HEK293 (cell line): ENCODE measurements around the gene WAC.

Experiments
- FEZF1 ChIP-seq: fragments of 450-650 bp; formaldehyde crosslinking; IDR thresholded peaks from 2 replicates; pipeline ENCODE4 v1.5.1; 2016; ENCODE audit warnings: missing biosample characterization, missing genetic modification characterization
- GLI4 ChIP-seq: fragments of 450-650 bp; formaldehyde crosslinking; IDR thresholded peaks from 2 replicates; pipeline ENCODE4 v1.5.1; 2016; ENCODE audit warnings: missing biosample characterization, missing genetic modification characterization
- HOXA7 ChIP-seq: sonication (generic); formaldehyde crosslinking; IDR thresholded peaks from 2 replicates; pipeline ENCODE4 v1.8.1; 2022; ENCODE audit warnings: missing genetic modification reagents, borderline replicate concordance
- KLF9 ChIP-seq: fragments of 450-650 bp; formaldehyde crosslinking; IDR thresholded peaks from 2 replicates; pipeline ENCODE4 v1.5.1; 2016; ENCODE audit warnings: missing biosample characterization, missing genetic modification characterization, low read depth
- YY1 ChIP-seq: fragments of 450-650 bp; formaldehyde crosslinking; IDR thresholded peaks from 2 replicates; pipeline ENCODE4 v1.5.1; 2018; ENCODE audit warnings: missing biosample characterization, missing genetic modification characterization
- ZBTB17 ChIP-seq: fragments of 450-650 bp; formaldehyde crosslinking; IDR thresholded peaks from 2 replicates; pipeline ENCODE4 v1.5.1; 2016; ENCODE audit warnings: missing biosample characterization, missing genetic modification characterization
- ZBTB21 ChIP-seq: fragments of 450-650 bp; formaldehyde crosslinking; IDR thresholded peaks from 2 replicates; pipeline ENCODE4 v1.5.1; 2017; ENCODE audit warnings: missing biosample characterization, missing genetic modification characterization
- ZFP69B ChIP-seq: fragments of 450-650 bp; formaldehyde crosslinking; IDR thresholded peaks from 2 replicates; pipeline ENCODE4 v1.5.1; 2016; ENCODE audit warnings: missing biosample characterization, missing genetic modification characterization
- ZNF10 ChIP-seq: fragments of 450-650 bp; formaldehyde crosslinking; IDR thresholded peaks from 2 replicates; pipeline ENCODE4 v1.5.1; 2017; ENCODE audit warnings: missing biosample characterization, missing genetic modification characterization
- ZNF132 ChIP-seq: fragments of 450-650 bp; formaldehyde crosslinking; IDR thresholded peaks from 2 replicates; pipeline ENCODE4 v1.5.1; 2017; ENCODE audit warnings: missing biosample characterization, missing genetic modification characterization, borderline replicate concordance
- ZNF133 ChIP-seq: fragments of 450-650 bp; formaldehyde crosslinking; IDR thresholded peaks from 2 replicates; pipeline ENCODE4 v1.5.1; 2016; ENCODE audit warnings: missing biosample characterization, missing genetic modification characterization
- ZNF202 ChIP-seq: fragments of 450-650 bp; formaldehyde crosslinking; IDR thresholded peaks from 2 replicates; pipeline ENCODE4 v1.5.1; 2016; ENCODE audit warnings: missing biosample characterization, missing genetic modification characterization, borderline replicate concordance
- ZNF221 ChIP-seq: fragments of 450-650 bp; formaldehyde crosslinking; IDR thresholded peaks from 2 replicates; pipeline ENCODE4 v1.5.1; 2017; ENCODE audit warnings: missing biosample characterization, missing genetic modification characterization, borderline replicate concordance
- ZNF24 ChIP-seq: fragments of 450-650 bp; formaldehyde crosslinking; IDR thresholded peaks from 2 replicates; pipeline ENCODE4 v1.5.1; 2016; ENCODE audit warnings: missing biosample characterization, missing genetic modification characterization
- ZNF37A ChIP-seq: fragments of 450-650 bp; IDR thresholded peaks from 2 replicates; pipeline ENCODE4 v1.5.1; 2018; ENCODE audit warnings: missing biosample characterization, missing genetic modification characterization
- ZNF404 ChIP-seq: fragments of 450-650 bp; formaldehyde crosslinking; IDR thresholded peaks from 2 replicates; pipeline ENCODE4 v1.5.1; 2017; ENCODE audit warnings: missing biosample characterization, missing genetic modification characterization
- ZNF416 ChIP-seq: fragments of 450-650 bp; formaldehyde crosslinking; IDR thresholded peaks from 2 replicates; pipeline ENCODE4 v1.5.1; 2016; ENCODE audit warnings: missing biosample characterization, missing genetic modification characterization
- ZNF555 ChIP-seq: fragments of 450-650 bp; formaldehyde crosslinking; conservative IDR thresholded peaks from 2 replicates; pipeline ENCODE4 v1.5.1; 2017; ENCODE audit warnings: missing biosample characterization, mild to moderate bottlenecking, missing genetic modification characterization, inconsistent platforms
- ZNF621 ChIP-seq: fragments of 450-650 bp; formaldehyde crosslinking; IDR thresholded peaks from 2 replicates; pipeline ENCODE4 v1.5.1; 2017; ENCODE audit warnings: missing biosample characterization, missing genetic modification characterization
- ZNF623 ChIP-seq: fragments of 450-650 bp; formaldehyde crosslinking; IDR thresholded peaks from 2 replicates; pipeline ENCODE4 v1.5.1; 2016; ENCODE audit warnings: missing biosample characterization, missing genetic modification characterization
- ZNF626 ChIP-seq: fragments of 450-650 bp; sonication (Bioruptor Pico); formaldehyde crosslinking; IDR thresholded peaks from 2 replicates; pipeline ENCODE4 v1.5.1; 2018; ENCODE audit warnings: missing biosample characterization, missing genetic modification characterization, inconsistent platforms
- ZNF76 ChIP-seq: fragments of 450-650 bp; formaldehyde crosslinking; IDR thresholded peaks from 2 replicates; pipeline ENCODE4; 2016; ENCODE audit warnings: low read depth, missing biosample characterization, missing genetic modification characterization, borderline replicate concordance
- ZNF837 ChIP-seq: fragments of 450-650 bp; formaldehyde crosslinking; IDR thresholded peaks from 2 replicates; pipeline ENCODE4 v1.5.1; 2016; ENCODE audit warnings: missing biosample characterization, missing genetic modification characterization
- ZSCAN23 ChIP-seq: fragments of 450-650 bp; formaldehyde crosslinking; IDR thresholded peaks from 2 replicates; pipeline ENCODE4 v1.5.1; 2016; ENCODE audit warnings: missing biosample characterization, missing genetic modification characterization
- ZSCAN30 ChIP-seq: fragments of 450-650 bp; IDR thresholded peaks from 2 replicates; pipeline ENCODE4 v1.5.1; 2018; ENCODE audit warnings: missing biosample characterization, mild to moderate bottlenecking, missing genetic modification characterization, moderate library complexity
- TF ChIP-seq, protein P1 (sequence below): fragments of 450-650 bp; formaldehyde crosslinking; IDR thresholded peaks from 2 replicates; pipeline ENCODE4 v1.5.1; 2016; ENCODE audit warnings: missing biosample characterization, missing genetic modification characterization, borderline replicate concordance
- TF ChIP-seq, protein P2 (sequence below): fragments of 450-650 bp; formaldehyde crosslinking; IDR thresholded peaks from 2 replicates; pipeline ENCODE4 v1.5.1; 2016; ENCODE audit warnings: missing biosample characterization, missing genetic modification characterization
- TF ChIP-seq, protein P3 (sequence below): fragments of 450-650 bp; formaldehyde crosslinking; IDR thresholded peaks from 2 replicates; pipeline ENCODE4 v1.5.1; 2016; ENCODE audit warnings: missing biosample characterization, missing genetic modification characterization
- TF ChIP-seq, protein P4 (sequence below): fragments of 450-650 bp; IDR thresholded peaks from 2 replicates; pipeline ENCODE4 v1.5.1; 2018; ENCODE audit warnings: missing biosample characterization, missing genetic modification characterization
- TF ChIP-seq, protein P5 (sequence below): fragments of 450-650 bp; formaldehyde crosslinking; optimal IDR thresholded peaks from 2 replicates; pipeline ENCODE3; 2016; ENCODE audit warnings: missing biosample characterization, mild to moderate bottlenecking, missing genetic modification characterization

Gene WAC

DNA sequence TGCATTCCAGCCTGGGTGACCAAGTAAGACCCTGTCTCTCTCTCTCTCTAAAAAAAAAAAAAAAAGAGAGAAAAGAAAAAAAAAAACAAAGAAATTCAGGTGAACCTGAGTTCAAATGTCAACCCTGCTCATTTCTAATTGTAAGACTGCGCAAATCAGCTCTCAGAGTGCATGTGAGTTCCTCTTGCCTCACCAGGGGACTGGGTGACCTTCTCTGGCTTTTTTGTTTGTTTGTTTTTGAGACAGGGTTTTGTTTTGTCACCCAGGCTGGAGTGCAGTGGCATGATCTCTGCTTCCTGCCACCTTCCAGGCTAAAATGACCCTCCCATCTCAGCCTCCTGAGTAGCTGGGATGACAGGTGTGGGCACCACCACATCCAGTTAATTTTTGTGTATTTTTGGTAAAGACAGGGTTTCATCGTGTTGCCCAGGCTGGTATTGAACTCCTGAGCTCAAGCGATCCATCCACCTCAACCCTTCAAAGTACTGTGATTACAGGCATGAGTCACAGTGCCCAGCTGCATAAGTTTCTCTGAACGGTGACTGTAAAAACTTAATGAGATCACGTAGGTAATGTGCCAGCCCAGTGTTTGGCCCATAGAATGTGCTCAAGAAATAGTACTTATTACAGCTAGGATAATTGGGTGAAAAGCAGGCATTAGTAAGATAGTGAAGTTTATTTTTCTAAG is 99.1 kb downstream of the WAC start (continued):
- TF ChIP-seq, protein P1, sequence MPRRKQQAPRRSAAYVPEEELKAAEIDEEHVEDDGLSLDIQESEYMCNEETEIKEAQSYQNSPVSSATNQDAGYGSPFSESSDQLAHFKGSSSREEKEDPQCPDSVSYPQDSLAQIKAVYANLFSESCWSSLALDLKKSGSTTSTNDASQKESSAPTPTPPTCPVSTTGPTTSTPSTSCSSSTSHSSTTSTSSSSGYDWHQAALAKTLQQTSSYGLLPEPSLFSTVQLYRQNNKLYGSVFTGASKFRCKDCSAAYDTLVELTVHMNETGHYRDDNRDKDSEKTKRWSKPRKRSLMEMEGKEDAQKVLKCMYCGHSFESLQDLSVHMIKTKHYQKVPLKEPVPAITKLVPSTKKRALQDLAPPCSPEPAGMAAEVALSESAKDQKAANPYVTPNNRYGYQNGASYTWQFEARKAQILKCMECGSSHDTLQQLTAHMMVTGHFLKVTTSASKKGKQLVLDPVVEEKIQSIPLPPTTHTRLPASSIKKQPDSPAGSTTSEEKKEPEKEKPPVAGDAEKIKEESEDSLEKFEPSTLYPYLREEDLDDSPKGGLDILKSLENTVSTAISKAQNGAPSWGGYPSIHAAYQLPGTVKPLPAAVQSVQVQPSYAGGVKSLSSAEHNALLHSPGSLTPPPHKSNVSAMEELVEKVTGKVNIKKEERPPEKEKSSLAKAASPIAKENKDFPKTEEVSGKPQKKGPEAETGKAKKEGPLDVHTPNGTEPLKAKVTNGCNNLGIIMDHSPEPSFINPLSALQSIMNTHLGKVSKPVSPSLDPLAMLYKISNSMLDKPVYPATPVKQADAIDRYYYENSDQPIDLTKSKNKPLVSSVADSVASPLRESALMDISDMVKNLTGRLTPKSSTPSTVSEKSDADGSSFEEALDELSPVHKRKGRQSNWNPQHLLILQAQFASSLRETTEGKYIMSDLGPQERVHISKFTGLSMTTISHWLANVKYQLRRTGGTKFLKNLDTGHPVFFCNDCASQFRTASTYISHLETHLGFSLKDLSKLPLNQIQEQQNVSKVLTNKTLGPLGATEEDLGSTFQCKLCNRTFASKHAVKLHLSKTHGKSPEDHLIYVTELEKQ (tag by site-specific recombination) = no peak; the same call in 1 of the 2 replicates
- TF ChIP-seq ZSCAN30 = peak; percentile 81; the same call in 1 of the 2 replicates
- peak; percentile 83 for TF ChIP-seq ZNF24 (tag by site-specific recombination)
- TF ChIP-seq YY1 (tag by site-specific recombination) = no peak
- TF ChIP-seq ZNF626 (tag by site-specific recombination) = no peak
- TF ChIP-seq ZNF221 (tag by site-specific recombination) = no peak
- no peak for TF ChIP-seq ZNF837 (tag by site-specific recombination)
- TF ChIP-seq, protein P2, sequence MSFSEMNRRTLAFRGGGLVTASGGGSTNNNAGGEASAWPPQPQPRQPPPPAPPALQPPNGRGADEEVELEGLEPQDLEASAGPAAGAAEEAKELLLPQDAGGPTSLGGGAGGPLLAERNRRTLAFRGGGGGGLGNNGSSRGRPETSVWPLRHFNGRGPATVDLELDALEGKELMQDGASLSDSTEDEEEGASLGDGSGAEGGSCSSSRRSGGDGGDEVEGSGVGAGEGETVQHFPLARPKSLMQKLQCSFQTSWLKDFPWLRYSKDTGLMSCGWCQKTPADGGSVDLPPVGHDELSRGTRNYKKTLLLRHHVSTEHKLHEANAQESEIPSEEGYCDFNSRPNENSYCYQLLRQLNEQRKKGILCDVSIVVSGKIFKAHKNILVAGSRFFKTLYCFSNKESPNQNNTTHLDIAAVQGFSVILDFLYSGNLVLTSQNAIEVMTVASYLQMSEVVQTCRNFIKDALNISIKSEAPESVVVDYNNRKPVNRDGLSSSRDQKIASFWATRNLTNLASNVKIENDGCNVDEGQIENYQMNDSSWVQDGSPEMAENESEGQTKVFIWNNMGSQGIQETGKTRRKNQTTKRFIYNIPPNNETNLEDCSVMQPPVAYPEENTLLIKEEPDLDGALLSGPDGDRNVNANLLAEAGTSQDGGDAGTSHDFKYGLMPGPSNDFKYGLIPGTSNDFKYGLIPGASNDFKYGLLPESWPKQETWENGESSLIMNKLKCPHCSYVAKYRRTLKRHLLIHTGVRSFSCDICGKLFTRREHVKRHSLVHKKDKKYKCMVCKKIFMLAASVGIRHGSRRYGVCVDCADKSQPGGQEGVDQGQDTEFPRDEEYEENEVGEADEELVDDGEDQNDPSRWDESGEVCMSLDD (tag by site-specific recombination) = no peak
- no peak for TF ChIP-seq ZNF404 (tag by site-specific recombination)
- TF ChIP-seq ZNF37A (tag by site-specific recombination) = no peak
- TF ChIP-seq FEZF1 (tag by site-specific recombination) = peak; percentile 46; the same call in 1 of the 2 replicates
- TF ChIP-seq GLI4 (tag by site-specific recombination) = no peak
- TF ChIP-seq ZNF10 (tag by site-specific recombination) = no peak
- TF ChIP-seq ZNF623 = no peak
- TF ChIP-seq ZSCAN23 = 0 out of 2 replicates have a peak, but pooled peaks have one; percentile 33
- TF ChIP-seq, protein P3, sequence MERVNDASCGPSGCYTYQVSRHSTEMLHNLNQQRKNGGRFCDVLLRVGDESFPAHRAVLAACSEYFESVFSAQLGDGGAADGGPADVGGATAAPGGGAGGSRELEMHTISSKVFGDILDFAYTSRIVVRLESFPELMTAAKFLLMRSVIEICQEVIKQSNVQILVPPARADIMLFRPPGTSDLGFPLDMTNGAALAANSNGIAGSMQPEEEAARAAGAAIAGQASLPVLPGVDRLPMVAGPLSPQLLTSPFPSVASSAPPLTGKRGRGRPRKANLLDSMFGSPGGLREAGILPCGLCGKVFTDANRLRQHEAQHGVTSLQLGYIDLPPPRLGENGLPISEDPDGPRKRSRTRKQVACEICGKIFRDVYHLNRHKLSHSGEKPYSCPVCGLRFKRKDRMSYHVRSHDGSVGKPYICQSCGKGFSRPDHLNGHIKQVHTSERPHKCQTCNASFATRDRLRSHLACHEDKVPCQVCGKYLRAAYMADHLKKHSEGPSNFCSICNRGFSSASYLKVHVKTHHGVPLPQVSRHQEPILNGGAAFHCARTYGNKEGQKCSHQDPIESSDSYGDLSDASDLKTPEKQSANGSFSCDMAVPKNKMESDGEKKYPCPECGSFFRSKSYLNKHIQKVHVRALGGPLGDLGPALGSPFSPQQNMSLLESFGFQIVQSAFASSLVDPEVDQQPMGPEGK (tag by site-specific recombination) = 0 out of 2 replicates have a peak, but pooled peaks have one; percentile 26
- TF ChIP-seq KLF9 = no peak
- TF ChIP-seq HOXA7 = no peak
- TF ChIP-seq ZNF621 = no peak
- no peak for TF ChIP-seq ZBTB21 (tag by site-specific recombination)
- TF ChIP-seq ZFP69B = no peak
- TF ChIP-seq ZNF416 (tag by site-specific recombination) = no peak
- TF ChIP-seq, protein P4, sequence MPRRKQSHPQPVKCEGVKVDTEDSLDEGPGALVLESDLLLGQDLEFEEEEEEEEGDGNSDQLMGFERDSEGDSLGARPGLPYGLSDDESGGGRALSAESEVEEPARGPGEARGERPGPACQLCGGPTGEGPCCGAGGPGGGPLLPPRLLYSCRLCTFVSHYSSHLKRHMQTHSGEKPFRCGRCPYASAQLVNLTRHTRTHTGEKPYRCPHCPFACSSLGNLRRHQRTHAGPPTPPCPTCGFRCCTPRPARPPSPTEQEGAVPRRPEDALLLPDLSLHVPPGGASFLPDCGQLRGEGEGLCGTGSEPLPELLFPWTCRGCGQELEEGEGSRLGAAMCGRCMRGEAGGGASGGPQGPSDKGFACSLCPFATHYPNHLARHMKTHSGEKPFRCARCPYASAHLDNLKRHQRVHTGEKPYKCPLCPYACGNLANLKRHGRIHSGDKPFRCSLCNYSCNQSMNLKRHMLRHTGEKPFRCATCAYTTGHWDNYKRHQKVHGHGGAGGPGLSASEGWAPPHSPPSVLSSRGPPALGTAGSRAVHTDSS (tag by site-specific recombination) = no peak
- TF ChIP-seq ZNF555 (tag by site-specific recombination) = no peak
- no peak for TF ChIP-seq ZNF133
- TF ChIP-seq ZNF132 (tag by site-specific recombination) = no peak
- TF ChIP-seq ZNF202 (tag by site-specific recombination) = no peak
- TF ChIP-seq, protein P5, sequence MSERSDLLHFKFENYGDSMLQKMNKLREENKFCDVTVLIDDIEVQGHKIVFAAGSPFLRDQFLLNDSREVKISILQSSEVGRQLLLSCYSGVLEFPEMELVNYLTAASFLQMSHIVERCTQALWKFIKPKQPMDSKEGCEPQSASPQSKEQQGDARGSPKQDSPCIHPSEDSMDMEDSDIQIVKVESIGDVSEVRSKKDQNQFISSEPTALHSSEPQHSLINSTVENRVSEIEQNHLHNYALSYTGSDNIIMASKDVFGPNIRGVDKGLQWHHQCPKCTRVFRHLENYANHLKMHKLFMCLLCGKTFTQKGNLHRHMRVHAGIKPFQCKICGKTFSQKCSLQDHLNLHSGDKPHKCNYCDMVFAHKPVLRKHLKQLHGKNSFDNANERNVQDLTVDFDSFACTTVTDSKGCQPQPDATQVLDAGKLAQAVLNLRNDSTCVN (tag by site-specific recombination) = no peak
- TF ChIP-seq ZNF76 (tag by site-specific recombination) = peak; percentile 25; the same call in 1 of the 2 replicates
- TF ChIP-seq ZBTB17 (tag by site-specific recombination) = peak; percentile 46; the same call in 1 of the 2 replicates
